ENCODE measurements around the gene KRT6B. TPM values are rescaled to one million over a fixed set of nuclear protein-coding genes. Genes with fewer than 3 reads are reported as not detected.

The KRT6B gene
- total and polyA plus RNA-seq, 2 experiments from 2014 or later = not detected

- Histone ChIP-seq H3K27ac (ENCODE audit: low read depth) (no peak overlapping the region), H3K79me2 (replicated peaks; ENCODE audit: insufficient read depth) (no peaks in the 10 kb centered on the region), H3K36me3 (ENCODE audit: insufficient read depth) (no peaks in the 10 kb centered on the region), H3K4me2 (no peak overlapping the region), H3K4me3 (no peak overlapping the region), H3K9me2 (ENCODE audit: insufficient read depth) (no peaks in the 10 kb centered on the region), H4K20me1 (replicated peaks; ENCODE audit: insufficient read depth) (no peaks in the 10 kb centered on the region), H3F3A (replicated peaks; ENCODE audit: low read depth) (no peaks in the 10 kb centered on the region), H2AFZ (no peak overlapping the region), H3K27me3 (ENCODE audit: insufficient read depth) (no peaks in the 10 kb centered on the region), H3K4me1 (ENCODE audit: insufficient read depth) (peaks cover 5% of the 10 kb centered on the region; the same call in 1 of the 2 replicates)
- peaks cover 17% of the 10 kb centered on the region for H3K4me1 Mint-ChIP-seq
- H3K27ac Mint-ChIP-seq = no peak overlapping the region
- no peaks in the 10 kb centered on the region; the same call in 2 of the 3 replicates for H3K36me3 Mint-ChIP-seq (ENCODE audit: low read depth)
- peaks cover 2% of the 10 kb centered on the region for H3K27me3 Mint-ChIP-seq (ENCODE audit: insufficient read depth, low read depth, poor library complexity)
- H3K4me3 Mint-ChIP-seq = no peak overlapping the region
- H3K9me3 Mint-ChIP-seq = no peaks in the 10 kb centered on the region; the same call in 2 of the 3 replicates
- no peak for ATAC-seq
- TF ChIP-seq ETS1 (IDR thresholded peaks at IDR 0.05) (no peak), ZNF331 (CRISPR knock-in tag; IDR thresholded peaks at IDR 0.05; ENCODE audit: low read depth) (no peak), POLR2AphosphoS5 (IDR thresholded peaks at IDR 0.05; ENCODE audit: low read depth) (no peak), ZNF114 (CRISPR knock-in tag; IDR thresholded peaks at IDR 0.05) (no peak), EZH2phosphoT487 (IDR thresholded peaks at IDR 0.05; ENCODE audit: unreplicated experiment) (no peak), NANOG (IDR thresholded peaks at IDR 0.05; ENCODE audit: borderline replicate concordance) (no peak), STAT1 (IDR thresholded peaks at IDR 0.05; ENCODE audit: unreplicated experiment) (no peak)
- DNase-seq (ENCODE audit: low spot score) = no peak
Observed at GRCh38 chr12:52443966-52444365, 8.0 kb downstream of the KRT6B start.

- peak overlapping the region; percentile 75 for H2AFZ ChIP-seq
- H3K4me2 ChIP-seq = peak overlapping the region; percentile 56; the same call in 1 of the 2 replicates
- DNase-seq (ENCODE audit: low spot score) = peak; percentile 62
- Mint-ChIP-seq H3K9me3 (no peaks in the 10 kb centered on the region; the same call in 2 of the 3 replicates), H3K27me3 (ENCODE audit: insufficient read depth, low read depth, poor library complexity) (peaks cover 2% of the 10 kb centered on the region), H3K27ac (peak overlapping the region; percentile 77), H3K4me3 (peak overlapping the region; percentile 25; the same call in 1 of the 3 replicates), H3K4me1 (peaks cover 17% of the 10 kb centered on the region), H3K36me3 (ENCODE audit: low read depth) (no peaks in the 10 kb centered on the region; the same call in 2 of the 3 replicates)
- peak; percentile 97 for ATAC-seq
- H3K36me3 ChIP-seq (ENCODE audit: insufficient read depth) = no peaks in the 10 kb centered on the region
- H3K4me3 ChIP-seq = no peak overlapping the region; the same call in 1 of the 2 replicates
- no peaks in the 10 kb centered on the region for H4K20me1 ChIP-seq (replicated peaks; ENCODE audit: insufficient read depth)
- no peak overlapping the region for H3K27ac ChIP-seq (ENCODE audit: low read depth)
- H3F3A ChIP-seq (replicated peaks; ENCODE audit: low read depth) = no peaks in the 10 kb centered on the region
- no peaks in the 10 kb centered on the region for H3K79me2 ChIP-seq (replicated peaks; ENCODE audit: insufficient read depth)
- peak; percentile 28; the same call in 1 of the 2 replicates for TF ChIP-seq ZNF462 (CRISPR knock-in tag; IDR thresholded peaks at IDR 0.05)
- TF ChIP-seq STAT1 (IDR thresholded peaks at IDR 0.05; ENCODE audit: unreplicated experiment) = no peak
- TF ChIP-seq CTCF (conservative IDR thresholded peaks at IDR 0.05; ENCODE audit: low read depth in 2 of 2) = peak in 1 of 2 experiments; percentile 51; a peak in 2 of 4 replicates
- peaks cover 5% of the 10 kb centered on the region; the same call in 1 of the 2 replicates for H3K4me1 ChIP-seq (ENCODE audit: insufficient read depth)
- no peaks in the 10 kb centered on the region for H3K9me2 ChIP-seq (ENCODE audit: insufficient read depth)
- no peaks in the 10 kb centered on the region for H3K27me3 ChIP-seq (ENCODE audit: insufficient read depth)
Observed at GRCh38 chr12:52442600-52443061, 9.3 kb downstream of the KRT6B start.
